Aortic smooth muscle cell (primary cell): ENCODE measurements around the gene TRIM71. TPM values are rescaled to one million over a fixed set of nuclear protein-coding genes. Genes with fewer than 3 reads are reported as not detected.

Experiments used
- total RNA-seq: library from RNA; depleted of rRNA; stranded (reverse); fragments of >200 nt; gene quantifications from 2 replicates; pipeline ENCODE4 v1.2.3, GENCODE V29; 2014

TRIM71 gene
- not detected in 2 replicates for total RNA-seq

DNA sequence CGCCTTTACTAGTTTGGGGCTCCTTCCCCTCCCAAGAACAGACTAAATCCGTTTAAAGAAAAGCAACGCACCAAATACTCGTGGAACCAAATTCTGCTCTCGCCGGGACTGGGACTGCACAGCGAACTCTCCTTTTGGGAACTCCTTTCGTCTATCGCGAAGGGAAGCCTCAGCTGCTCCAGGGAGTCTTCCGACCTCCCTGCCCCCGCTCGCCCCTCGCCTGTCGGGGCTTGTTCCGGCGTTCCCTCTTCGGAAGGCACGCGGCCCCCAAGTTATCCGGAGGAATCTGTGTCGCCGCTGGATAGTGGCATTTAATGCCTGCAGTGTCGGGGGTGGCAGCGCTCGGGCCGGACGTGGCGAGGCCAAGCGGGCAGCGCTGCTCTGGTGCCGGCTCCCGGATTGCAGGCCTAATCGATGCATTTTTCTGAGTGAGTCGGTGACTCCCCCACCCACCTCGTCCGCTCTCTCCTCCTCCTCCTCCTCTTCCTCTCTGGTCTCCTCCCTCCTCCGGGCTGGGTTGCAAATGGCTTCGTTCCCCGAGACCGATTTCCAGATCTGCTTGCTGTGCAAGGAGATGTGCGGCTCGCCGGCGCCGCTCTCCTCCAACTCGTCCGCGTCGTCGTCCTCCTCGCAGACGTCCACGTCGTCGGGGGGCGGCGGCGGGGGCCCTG is at the start of gene TRIM71:
TRIM71 (plus strand) TSS at position 440 of the 671 bp plus-strand sequence; CDS start at position 524, 84 bp downstream.

Other genes starting within 250 kb of the TRIM71 start
- gene DYNC1LI1, start 247.1 kb upstream of the TRIM71 start, total RNA-seq: 36.7 and 39.7 TPM in 2 replicates
- 24.1 and 30.5 TPM in 2 replicates for gene CNOT10, start 132.8 kb upstream of the TRIM71 start, total RNA-seq
- gene CCR4, start 133.6 kb downstream of the TRIM71 start, total RNA-seq: not detected in 2 replicates